ENCODE results near the gene ATF6. TPM values are rescaled to one million over a fixed set of nuclear protein-coding genes. Genes with fewer than 3 reads are reported as not detected.

Gene ATF6
- total and polyA plus RNA-seq, 2 of the 8 experiments (the other 6 are each of a cell fraction or from before 2014, with no cell fraction given) = 4.6 to 10.0 TPM

DNA sequence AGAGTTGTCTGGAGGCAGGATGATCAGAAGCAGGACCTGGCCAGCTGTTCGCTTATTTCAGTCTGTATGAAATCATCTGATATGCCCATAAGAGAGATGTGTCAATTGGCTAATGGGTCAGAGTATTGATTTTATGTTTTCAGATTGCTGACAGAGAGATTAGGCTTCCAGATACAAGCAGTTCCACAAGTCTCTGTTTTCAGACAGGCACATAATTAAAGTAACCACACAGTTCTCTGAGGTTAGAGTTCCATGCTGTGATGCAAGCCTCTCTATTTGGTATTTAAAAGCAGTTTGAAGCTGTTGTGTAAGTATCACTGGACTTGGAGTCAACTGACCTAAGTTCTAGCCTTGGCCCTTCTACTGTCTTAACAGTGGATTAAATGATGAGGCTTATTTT, 50.1 kb downstream of the ATF6 start:
- FAIRE-seq = no peak
- TF ChIP-seq TEAD4 (IDR thresholded peaks at IDR 0.05; ENCODE audit: low read depth, low read length) (no peak), FOSL1 (IDR thresholded peaks at IDR 0.05; ENCODE audit: insufficient read depth, low read depth, low read length) (no peak), GABPA (IDR thresholded peaks at IDR 0.05; ENCODE audit: borderline replicate concordance, insufficient read depth, low read length) (no peak), SIX5 (IDR thresholded peaks at IDR 0.05; ENCODE audit: low read depth, low read length) (no peak), CEBPB (IDR thresholded peaks at IDR 0.05; ENCODE audit: low read depth, low read length) (no peak), KDM1A (IDR thresholded peaks at IDR 0.05; ENCODE audit: borderline replicate concordance, low read length) (no peak), ASH2L (IDR thresholded peaks at IDR 0.05; ENCODE audit: low read length) (no peak), CTBP2 (IDR thresholded peaks at IDR 0.05; ENCODE audit: borderline replicate concordance, insufficient read depth, insufficient read length, low read length) (no peak), BCL11A (IDR thresholded peaks at IDR 0.05; ENCODE audit: low read depth in 2 of 2, low read length in 2 of 2) (no peak), CBX5 (IDR thresholded peaks at IDR 0.05; ENCODE audit: low read depth, low read length) (no peak), RAD21 (IDR thresholded peaks at IDR 0.05 in 1 of 2, conservative IDR thresholded peaks at IDR 0.05 in 1 of 2; ENCODE audit: low read depth in 2 of 2, low read length in 2 of 2) (no peak)
- TF ChIP-seq, protein P1, sequence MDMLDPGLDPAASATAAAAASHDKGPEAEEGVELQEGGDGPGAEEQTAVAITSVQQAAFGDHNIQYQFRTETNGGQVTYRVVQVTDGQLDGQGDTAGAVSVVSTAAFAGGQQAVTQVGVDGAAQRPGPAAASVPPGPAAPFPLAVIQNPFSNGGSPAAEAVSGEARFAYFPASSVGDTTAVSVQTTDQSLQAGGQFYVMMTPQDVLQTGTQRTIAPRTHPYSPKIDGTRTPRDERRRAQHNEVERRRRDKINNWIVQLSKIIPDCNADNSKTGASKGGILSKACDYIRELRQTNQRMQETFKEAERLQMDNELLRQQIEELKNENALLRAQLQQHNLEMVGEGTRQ (IDR thresholded peaks at IDR 0.05; ENCODE audit: low read length) = no peak
- TF ChIP-seq, protein P2, sequence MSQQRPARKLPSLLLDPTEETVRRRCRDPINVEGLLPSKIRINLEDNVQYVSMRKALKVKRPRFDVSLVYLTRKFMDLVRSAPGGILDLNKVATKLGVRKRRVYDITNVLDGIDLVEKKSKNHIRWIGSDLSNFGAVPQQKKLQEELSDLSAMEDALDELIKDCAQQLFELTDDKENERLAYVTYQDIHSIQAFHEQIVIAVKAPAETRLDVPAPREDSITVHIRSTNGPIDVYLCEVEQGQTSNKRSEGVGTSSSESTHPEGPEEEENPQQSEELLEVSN (IDR thresholded peaks at IDR 0.05) = no peak

More for the DNA sequence above, 50.1 kb downstream of the ATF6 start:
- H3K79me2 ChIP-seq (ENCODE audit: control insufficient read depth in 1 of 2, insufficient read depth in 2 of 2, low read length in 2 of 2) = no peaks in the 10 kb centered on the region
- no peak overlapping the region for H3K18ac ChIP-seq (ENCODE audit: extremely low read depth, low read length)
- H3K4me3 ChIP-seq (ENCODE audit: extremely low read depth in 1 of 4, insufficient read depth in 2 of 4, low read depth in 3 of 4, low read length in 4 of 4) = no peak overlapping the region
- no peak overlapping the region for H2AK5ac ChIP-seq (ENCODE audit: low read depth, low read length)
- H3K14ac ChIP-seq (ENCODE audit: insufficient read length) = no peak overlapping the region
- no peaks in the 10 kb centered on the region for H3K9me3 ChIP-seq (ENCODE audit: insufficient read depth in 2 of 2, low read depth in 1 of 2, low read length in 1 of 2)
- peaks cover 2% of the 10 kb centered on the region; the same call in 1 of the 2 replicates for H3K23me2 ChIP-seq (ENCODE audit: low read depth, low read length)
- H2BK20ac ChIP-seq (ENCODE audit: low read length) = no peak overlapping the region
- H3K79me1 ChIP-seq (ENCODE audit: low read depth, low read length) = no peaks in the 10 kb centered on the region
- H3K9ac ChIP-seq (replicated peaks in 1 of 4; ENCODE audit: extremely low read depth in 1 of 4, low read depth in 3 of 4, low read length in 3 of 4) = no peak overlapping the region
- H2BK120ac ChIP-seq (replicated peaks; ENCODE audit: low read depth, low read length) = no peak overlapping the region
- no peak overlapping the region for H2BK5ac ChIP-seq (ENCODE audit: low read depth, low read length)
- H3K4me1 ChIP-seq (replicated peaks in 1 of 4; ENCODE audit: control insufficient read depth in 3 of 4, insufficient read depth in 4 of 4, low read length in 3 of 4) = no peaks in the 10 kb centered on the region
- ChIA-PET CTCF (ENCODE audit: partially characterized antibody) (interaction anchor here (1.9 kb wide), 1 partner anchor 23 kb away, joined by 7 read pairs; no protein-coding TSS in a partner anchor), POLR2A (ENCODE audit: partially characterized antibody) (no interaction called here)
- no peak overlapping the region for H4K5ac ChIP-seq (ENCODE audit: insufficient read length, low read depth, low read length)
- H4K91ac ChIP-seq (replicated peaks; ENCODE audit: insufficient read length, low read length) = no peak overlapping the region
- H4K8ac ChIP-seq (ENCODE audit: extremely low read depth, insufficient read depth, low read length) = no peak overlapping the region
- no peak overlapping the region for H3K56ac ChIP-seq (replicated peaks; ENCODE audit: insufficient read length, low read depth, low read length)
- H3K36me3 ChIP-seq (ENCODE audit: control insufficient read depth in 2 of 4, insufficient read depth in 4 of 4, low read length in 3 of 4) = no peaks in the 10 kb centered on the region
- no peak overlapping the region for H2AFZ ChIP-seq (ENCODE audit: low read length)
- H3K23ac ChIP-seq (ENCODE audit: insufficient read length) = no peak overlapping the region
- no peaks in the 10 kb centered on the region for H3K27me3 ChIP-seq (replicated peaks in 1 of 4; ENCODE audit: control insufficient read depth in 3 of 4, extremely low read depth in 1 of 4, insufficient read depth in 3 of 4, low read length in 3 of 4)
- H3K4ac ChIP-seq (replicated peaks; ENCODE audit: insufficient read length, low read depth, low read length) = no peak overlapping the region
- whole genome bisulfite sequencing, 2 experiments (ENCODE audit: extremely low coverage in 1 of 2, insufficient coverage in 1 of 2, insufficient read length in 1 of 2, insufficient replicate concordance in 2 of 2, low coverage in 1 of 2, low lambda C conversion rate in 2 of 2, missing lambda C conversion rate in 1 of 2) = 88% methylated on average over 1 of the region's 1 CpG; no CpG with 5 or more reads in 1 of the 2 experiments
- no peaks in the 10 kb centered on the region for H4K20me1 ChIP-seq (replicated peaks in 1 of 2; ENCODE audit: control insufficient read depth in 1 of 2, insufficient read depth in 2 of 2, low read length in 2 of 2)
- no peak for DNase-seq (ENCODE audit: low read depth in 1 of 2, low spot score in 2 of 2)
- no peak overlapping the region for H3K27ac ChIP-seq (ENCODE audit: low read depth, low read length)
- no peak overlapping the region for H3K4me2 ChIP-seq (ENCODE audit: insufficient read depth in 1 of 2, low read depth in 2 of 2, low read length in 2 of 2)
- H2BK15ac ChIP-seq (ENCODE audit: low read length) = no peak overlapping the region
- H2BK12ac ChIP-seq (ENCODE audit: low read depth, low read length) = no peak overlapping the region

Measured in H1 (cell line).